GM23338 (cell line): ENCODE data around the gene PGAP3.

Experiments used
- EZH2 ChIP-seq: fragments of 200-600 bp; sonication (generic); IDR thresholded peaks from one replicate; pipeline ENCODE4 v1.8.0; 2017; ENCODE audit warnings: antibody characterized with exemption, mild to moderate bottlenecking, low read depth; ENCODE audit not compliant: unreplicated experiment
- TF ChIP-seq, protein P1 (sequence below), 2 experiments: fragments of 200-600 bp in 1 of 2; sonication (generic) in 1 of 2; conservative IDR thresholded peaks; 2 replicates each; pipeline versions ENCODE4 v1.5.1 to v1.6.1; 2016 to 2017; ENCODE audit warnings: antibody characterized with exemption in 2 of 2, low read depth in 2 of 2, mild to moderate bottlenecking in 2 of 2, moderate library complexity in 1 of 2
- TF ChIP-seq, protein P2 (sequence below): IDR thresholded peaks from one replicate; pipeline ENCODE4 v1.6.1; 2018; ENCODE audit warnings: antibody characterized with exemption; ENCODE audit not compliant: unreplicated experiment

DNA sequence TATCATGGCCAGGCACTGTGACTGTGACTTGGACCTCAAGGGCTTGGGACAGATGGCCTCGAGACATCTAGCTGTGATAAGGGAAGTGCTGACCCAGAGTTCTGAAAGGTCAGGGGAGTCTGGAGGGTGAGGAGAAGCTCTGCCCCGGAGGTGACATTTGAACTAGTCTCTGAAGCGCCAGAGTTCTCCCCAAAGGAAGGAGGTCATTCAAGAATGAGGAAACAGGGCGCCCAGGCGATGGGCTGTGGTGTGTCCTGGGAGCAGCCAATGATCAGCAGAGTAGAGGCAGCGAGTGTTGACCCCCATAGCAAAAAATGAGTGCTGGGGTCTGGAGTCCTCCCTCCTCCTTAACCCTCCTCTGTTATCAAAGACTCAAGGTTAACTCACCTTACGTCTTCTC lies 46.0 kb downstream of the PGAP3 start:
- TF ChIP-seq, protein P1, sequence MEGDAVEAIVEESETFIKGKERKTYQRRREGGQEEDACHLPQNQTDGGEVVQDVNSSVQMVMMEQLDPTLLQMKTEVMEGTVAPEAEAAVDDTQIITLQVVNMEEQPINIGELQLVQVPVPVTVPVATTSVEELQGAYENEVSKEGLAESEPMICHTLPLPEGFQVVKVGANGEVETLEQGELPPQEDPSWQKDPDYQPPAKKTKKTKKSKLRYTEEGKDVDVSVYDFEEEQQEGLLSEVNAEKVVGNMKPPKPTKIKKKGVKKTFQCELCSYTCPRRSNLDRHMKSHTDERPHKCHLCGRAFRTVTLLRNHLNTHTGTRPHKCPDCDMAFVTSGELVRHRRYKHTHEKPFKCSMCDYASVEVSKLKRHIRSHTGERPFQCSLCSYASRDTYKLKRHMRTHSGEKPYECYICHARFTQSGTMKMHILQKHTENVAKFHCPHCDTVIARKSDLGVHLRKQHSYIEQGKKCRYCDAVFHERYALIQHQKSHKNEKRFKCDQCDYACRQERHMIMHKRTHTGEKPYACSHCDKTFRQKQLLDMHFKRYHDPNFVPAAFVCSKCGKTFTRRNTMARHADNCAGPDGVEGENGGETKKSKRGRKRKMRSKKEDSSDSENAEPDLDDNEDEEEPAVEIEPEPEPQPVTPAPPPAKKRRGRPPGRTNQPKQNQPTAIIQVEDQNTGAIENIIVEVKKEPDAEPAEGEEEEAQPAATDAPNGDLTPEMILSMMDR (conservative IDR thresholded peaks at IDR 0.05; ENCODE audit: low read depth in 2 of 2) = no peak
- TF ChIP-seq EZH2 = no peak
- TF ChIP-seq, protein P2, sequence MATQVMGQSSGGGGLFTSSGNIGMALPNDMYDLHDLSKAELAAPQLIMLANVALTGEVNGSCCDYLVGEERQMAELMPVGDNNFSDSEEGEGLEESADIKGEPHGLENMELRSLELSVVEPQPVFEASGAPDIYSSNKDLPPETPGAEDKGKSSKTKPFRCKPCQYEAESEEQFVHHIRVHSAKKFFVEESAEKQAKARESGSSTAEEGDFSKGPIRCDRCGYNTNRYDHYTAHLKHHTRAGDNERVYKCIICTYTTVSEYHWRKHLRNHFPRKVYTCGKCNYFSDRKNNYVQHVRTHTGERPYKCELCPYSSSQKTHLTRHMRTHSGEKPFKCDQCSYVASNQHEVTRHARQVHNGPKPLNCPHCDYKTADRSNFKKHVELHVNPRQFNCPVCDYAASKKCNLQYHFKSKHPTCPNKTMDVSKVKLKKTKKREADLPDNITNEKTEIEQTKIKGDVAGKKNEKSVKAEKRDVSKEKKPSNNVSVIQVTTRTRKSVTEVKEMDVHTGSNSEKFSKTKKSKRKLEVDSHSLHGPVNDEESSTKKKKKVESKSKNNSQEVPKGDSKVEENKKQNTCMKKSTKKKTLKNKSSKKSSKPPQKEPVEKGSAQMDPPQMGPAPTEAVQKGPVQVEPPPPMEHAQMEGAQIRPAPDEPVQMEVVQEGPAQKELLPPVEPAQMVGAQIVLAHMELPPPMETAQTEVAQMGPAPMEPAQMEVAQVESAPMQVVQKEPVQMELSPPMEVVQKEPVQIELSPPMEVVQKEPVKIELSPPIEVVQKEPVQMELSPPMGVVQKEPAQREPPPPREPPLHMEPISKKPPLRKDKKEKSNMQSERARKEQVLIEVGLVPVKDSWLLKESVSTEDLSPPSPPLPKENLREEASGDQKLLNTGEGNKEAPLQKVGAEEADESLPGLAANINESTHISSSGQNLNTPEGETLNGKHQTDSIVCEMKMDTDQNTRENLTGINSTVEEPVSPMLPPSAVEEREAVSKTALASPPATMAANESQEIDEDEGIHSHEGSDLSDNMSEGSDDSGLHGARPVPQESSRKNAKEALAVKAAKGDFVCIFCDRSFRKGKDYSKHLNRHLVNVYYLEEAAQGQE = no peak
